Measurements from ENCODE around the gene IST1.

GRCh38 chr16:71966932-71967331, 71.6 kb downstream of the IST1 start:
- no peak for TF ChIP-seq CTCF (IDR thresholded peaks at IDR 0.05)
- no peak for TF ChIP-seq POLR2A (IDR thresholded peaks at IDR 0.05)

Data from body of pancreas (tissue), 4 donors.